Lower leg skin (tissue), 4 donors: Measurements from ENCODE around the gene LRFN5. TPM values are rescaled to one million over a fixed set of nuclear protein-coding genes. Genes with fewer than 3 reads are reported as not detected.

Experiments
- DNase-seq, 2 donors: peaks; one replicate each; pipeline ENCODE4 v3.0.0-alpha.2; 2019; ENCODE audit warnings: low spot score in 2 of 2
- H3K4me3 ChIP-seq: fragments of 200-600 bp; sonication (generic); 2 replicates; pipeline ENCODE4 v1.5.1; 2017; ENCODE audit warnings: mild to moderate bottlenecking, low read depth; ENCODE audit not compliant: poor library complexity, severe bottlenecking
- CTCF ChIP-seq, 3 donors: fragments of 450-650 bp; IDR thresholded peaks; one replicate each; pipeline ENCODE4 v1.5.1; 2016; ENCODE audit warnings: antibody characterized with exemption in 3 of 3, mild to moderate bottlenecking in 3 of 3, moderate library complexity in 2 of 3
- POLR2A ChIP-seq, 2 donors: fragments of 450-650 bp; IDR thresholded peaks; one replicate each; pipeline ENCODE4 v1.6.1; 2016 to 2017; ENCODE audit warnings: antibody characterized with exemption in 2 of 2, mild to moderate bottlenecking in 1 of 2, moderate library complexity in 1 of 2
- WGBS, 2 donors: methylation state at CpG; one replicate each; pipeline ENCODE4 v1.1.5; 2018; 5-methylcytosine and 5-hydroxymethylcytosine counted together
- intact Hi-C: fragments of 100-400 bp; cut with DNase I; formaldehyde crosslinking; loops from one replicate; pipeline ENCODE4 v1.15.0; 2023; ENCODE audit warnings: low total_unique reads
- total RNA-seq, 4 donors: library from RNA; depleted of rRNA; stranded (reverse); fragments of >200 nt; gene quantifications; one replicate each; pipeline ENCODE4 v1.1.0, GENCODE V29; 2016

The LRFN5 gene
- total RNA-seq, 4 donors from 2014 or later, result 0.17 to 0.88 (median 0.71) TPM; not detected in 1

GRCh38 chr14:41810362-41810761, 203.7 kb downstream of the LRFN5 start:
- intact Hi-C loops, result no loop called here
- TF ChIP-seq CTCF (IDR thresholded peaks at IDR 0.05) (no peak), POLR2A (IDR thresholded peaks at IDR 0.05) (no peak)
- no peak overlapping the region for H3K4me3 ChIP-seq
- WGBS, 2 donors, result 95 to 99% methylated on average over 1 of the region's 1 CpG
- DNase-seq, result no peak

GRCh38 chr14:41817626-41818025, 210.9 kb downstream of the LRFN5 start:
- intact Hi-C loops, result no loop called here
- WGBS, 2 donors, result 86 to 90% methylated on average over 1 of the region's 1 CpG
- no peak overlapping the region for H3K4me3 ChIP-seq
- no peak for TF ChIP-seq CTCF (IDR thresholded peaks at IDR 0.05)
- no peak for TF ChIP-seq POLR2A (IDR thresholded peaks at IDR 0.05)
- no peak for DNase-seq

- no peak overlapping the region for H3K4me3 ChIP-seq
- 84 to 97% methylated on average over 2 of the region's 2 CpGs for WGBS, 2 donors
- DNase-seq, result no peak
- TF ChIP-seq CTCF (IDR thresholded peaks at IDR 0.05) (no peak), POLR2A (IDR thresholded peaks at IDR 0.05) (no peak)
- intact Hi-C loops, result no loop called here
Observed at GRCh38 chr14:41824441-41824840, 217.8 kb downstream of the LRFN5 start.

DNA sequence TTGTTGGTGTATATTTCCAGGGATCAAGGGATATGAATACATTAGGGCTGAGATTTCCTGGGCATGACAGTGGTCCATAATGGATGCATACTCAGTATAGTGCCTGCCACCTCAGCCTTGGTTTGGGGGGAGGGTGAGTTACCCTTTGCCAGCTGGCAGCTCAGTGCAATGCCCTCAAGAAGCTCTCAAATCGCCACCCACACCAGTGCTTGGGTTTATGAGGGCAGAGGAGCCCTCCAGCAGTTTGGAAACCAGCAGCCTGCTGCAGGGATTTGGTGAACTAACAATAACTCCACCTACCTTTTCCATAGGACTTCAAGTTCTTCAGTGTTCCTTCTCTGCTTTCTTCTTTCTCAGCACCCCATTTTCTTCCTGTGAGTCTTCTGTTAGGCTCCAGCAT, 218.9 kb downstream of the LRFN5 start:
- intact Hi-C loops, result no loop called here
- no peak overlapping the region for H3K4me3 ChIP-seq
- no peak for DNase-seq
- TF ChIP-seq CTCF (IDR thresholded peaks at IDR 0.05) (no peak), POLR2A (IDR thresholded peaks at IDR 0.05) (no peak)
- WGBS, 2 donors, result 50 to 92% methylated on average over 1 of the region's 1 CpG

DNA sequence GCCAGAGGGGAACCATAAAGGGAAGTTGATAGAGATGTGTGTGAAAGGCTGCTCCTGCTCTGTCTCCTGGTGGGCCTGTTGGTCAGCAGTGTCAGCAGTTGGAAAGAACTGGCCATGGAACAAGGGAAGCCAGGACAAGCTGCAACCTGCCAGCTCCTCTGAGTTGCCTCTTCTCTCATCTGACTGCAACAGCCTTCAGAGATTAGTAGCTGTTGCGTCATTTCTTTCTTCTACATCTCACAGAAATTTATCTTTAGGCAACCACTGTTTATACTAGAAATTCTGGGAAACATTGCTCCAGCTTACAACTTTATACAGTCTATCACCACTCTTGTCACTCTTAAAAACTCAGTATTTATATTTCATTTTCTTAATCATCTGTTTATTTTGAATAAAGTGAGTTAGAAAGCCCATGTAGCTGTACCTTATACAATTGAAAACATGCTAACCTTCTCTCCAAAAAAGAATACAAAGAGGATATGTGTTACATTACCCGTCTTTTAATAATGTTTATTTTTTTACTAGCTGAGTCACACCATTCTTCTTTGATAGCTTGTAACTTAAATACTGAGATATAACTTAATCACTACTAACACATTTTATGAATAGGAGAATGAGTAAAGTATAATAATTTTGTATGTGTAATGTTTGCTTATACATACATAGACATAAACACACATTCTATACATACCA, 224.2 kb downstream of the LRFN5 start:
- no peak for TF ChIP-seq POLR2A (IDR thresholded peaks at IDR 0.05)
- no peak for TF ChIP-seq CTCF (IDR thresholded peaks at IDR 0.05)
- intact Hi-C loops, result no loop called here
- WGBS, 2 donors, result 54 to 55% methylated on average over 2 of the region's 2 CpGs
- H3K4me3 ChIP-seq, result no peak overlapping the region
- DNase-seq, result no peak

DNA sequence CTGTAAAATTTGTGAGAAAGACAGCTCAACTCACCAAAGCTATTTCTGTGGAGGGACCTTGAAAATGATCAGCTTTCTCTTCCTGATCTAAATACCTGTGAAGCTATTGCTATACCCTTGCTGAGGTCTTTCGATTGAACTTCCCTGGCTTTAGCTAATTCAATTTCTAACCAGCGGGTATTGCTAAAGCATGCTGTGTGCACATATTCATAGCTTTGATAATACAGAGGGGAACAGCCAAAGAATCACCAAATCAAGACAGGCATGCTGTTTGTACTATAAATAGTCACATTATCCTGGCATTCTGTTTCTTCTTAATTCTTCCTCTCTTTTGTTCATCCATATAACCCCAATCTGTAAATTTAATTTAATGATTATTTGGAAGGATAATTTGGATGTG, 233.0 kb downstream of the LRFN5 start:
- H3K4me3 ChIP-seq, result no peak overlapping the region
- WGBS, 2 donors, result 81 to 94% methylated on average over 2 of the region's 2 CpGs
- no peak for TF ChIP-seq POLR2A (IDR thresholded peaks at IDR 0.05)
- no peak for TF ChIP-seq CTCF (IDR thresholded peaks at IDR 0.05)
- no peak for DNase-seq
- intact Hi-C loops, result no loop called here
